Embryonic facial prominence (tissue), 1 donor: ENCODE measurements around the gene SPATS2.
"Not testable (repeated sequence)": the region's sequence is repeated elsewhere in the genome, so short reads cannot be mapped to it uniquely, and the experiment has no call there.

Experiments used
- DNase-seq: peaks from one replicate; pipeline ENCODE4 v3.0.0-alpha.2; 2016; ENCODE audit errors: extremely low spot score

The SPATS2 gene

DNA sequence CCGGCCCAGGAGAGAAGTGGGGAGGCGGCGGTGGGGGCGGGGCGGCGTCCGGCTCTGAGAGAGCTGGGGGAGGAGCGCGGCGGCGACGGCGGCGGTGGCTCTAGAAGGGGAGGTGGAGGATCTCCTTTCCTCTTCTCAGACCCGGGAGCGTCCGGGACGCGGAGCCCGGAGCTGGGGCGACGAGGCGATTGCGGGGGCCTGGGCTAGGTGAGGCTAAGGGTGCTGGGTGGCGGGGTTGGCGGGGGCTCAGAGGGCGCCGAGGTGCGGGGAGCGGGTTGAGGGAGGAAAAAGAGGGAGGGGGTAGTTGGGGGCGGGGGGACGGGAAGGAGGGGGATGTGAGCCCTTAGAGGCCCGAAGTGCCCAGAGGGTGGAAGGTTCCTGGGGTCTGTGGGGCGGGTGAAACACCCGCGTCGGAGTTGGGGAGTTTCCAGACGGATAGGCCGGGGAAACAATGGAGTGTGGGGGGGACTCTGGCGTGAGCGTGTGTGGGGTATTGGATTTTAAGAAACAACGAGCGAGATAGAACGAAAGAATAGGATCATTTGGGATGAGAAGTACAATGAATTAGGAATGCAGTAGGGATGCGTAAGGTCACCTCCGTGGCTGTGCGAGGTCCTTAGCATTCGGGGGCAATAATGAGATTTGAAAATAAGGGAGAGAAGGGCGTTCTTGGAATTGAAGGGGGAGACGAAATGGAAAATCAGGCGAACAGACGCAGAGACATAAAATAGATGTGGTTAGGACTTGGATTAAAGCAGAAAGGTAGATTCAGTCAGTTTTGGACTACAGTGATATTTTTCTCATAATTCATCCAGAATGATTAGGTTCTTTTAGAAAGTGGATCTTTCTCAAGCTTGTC lies at the start of gene SPATS2:
Gene SPATS2, plus strand, starts transcription at position 82 of the 859 bp plus-strand sequence. CDS start 93,551 bp downstream, outside the sequence.
- no peak for DNase-seq

- DNase-seq, result not testable (repeated sequence)
Measured at GRCh38 chr12:49320411-49321103, 46.7 kb upstream of the SPATS2 start.

GRCh38 chr12:49322367-49322707 lies 44.9 kb upstream of the SPATS2 start:
- no peak for DNase-seq

DNA sequence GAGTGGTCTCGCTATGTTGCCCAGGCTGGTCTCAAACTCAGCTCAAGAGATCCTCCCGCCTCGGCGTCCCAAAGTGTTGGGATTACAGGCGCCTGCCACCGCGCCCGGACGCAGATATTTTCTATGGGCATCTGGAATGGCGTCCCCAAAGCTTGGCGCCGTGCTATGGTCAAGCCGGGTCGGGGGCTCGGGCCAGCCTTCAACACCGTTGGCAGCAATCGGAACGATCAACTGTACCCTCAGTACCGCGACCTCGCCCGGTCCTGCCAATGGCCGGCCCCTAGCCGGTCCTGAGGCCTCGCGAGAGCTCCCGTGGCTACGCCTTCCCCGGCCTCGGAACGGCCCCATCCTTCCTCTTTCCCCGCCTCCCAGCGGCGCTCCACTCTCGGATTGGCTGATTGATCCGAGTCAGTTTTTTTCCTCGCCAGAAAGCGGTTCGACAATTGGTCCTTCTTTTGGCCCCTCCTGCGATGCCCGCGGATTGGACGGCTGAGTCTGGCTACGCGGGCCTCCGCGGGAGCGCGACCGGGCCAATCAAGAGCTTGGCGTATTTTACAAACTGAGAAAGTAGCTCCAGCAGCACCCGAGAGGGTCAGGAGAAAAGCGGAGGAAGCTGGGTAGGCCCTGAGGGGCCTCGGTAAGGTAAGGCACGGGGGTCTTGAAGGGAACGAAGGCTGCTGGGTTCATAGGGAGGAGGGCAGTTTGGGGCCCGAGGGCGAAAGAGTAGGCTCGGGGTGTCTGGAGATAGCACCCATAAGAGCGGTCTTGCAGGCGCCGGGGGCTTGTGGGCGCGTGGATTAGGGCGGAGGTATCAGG lies 44.3 kb upstream of the SPATS2 start, which contains the start of gene TROAP:
Gene TROAP, plus strand, starts transcription at position 548 of the 816 bp plus-strand sequence. CDS start 354 bp downstream, outside the sequence.
- peak; percentile 96 for DNase-seq

- no peak for DNase-seq
Measured at GRCh38 chr12:49323524-49324097, 43.7 kb upstream of the SPATS2 start.

GRCh38 chr12:49325606-49326005 lies 41.7 kb upstream of the SPATS2 start:
- no peak for DNase-seq

DNA sequence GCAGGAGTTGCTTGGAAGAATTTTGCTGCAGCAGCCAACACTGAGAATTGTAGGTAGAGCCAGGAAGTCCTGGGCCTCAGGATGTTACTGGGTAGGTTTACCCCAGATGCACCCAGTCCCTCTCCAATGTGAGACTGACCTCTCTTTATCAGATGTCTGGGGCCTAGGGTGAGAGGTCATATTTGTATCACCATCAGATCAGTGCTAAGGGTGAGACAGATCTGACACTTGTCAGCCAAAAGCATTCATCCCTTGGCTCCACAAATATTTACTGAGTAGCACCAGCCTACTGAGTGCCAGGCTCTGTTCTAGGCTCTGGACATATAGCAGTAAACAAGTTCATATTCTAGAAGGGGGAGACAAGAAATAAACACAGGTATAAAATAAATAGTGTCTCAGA lies 39.9 kb upstream of the SPATS2 start:
- DNase-seq, result no peak

- no peak for DNase-seq
Measured at GRCh38 chr12:49327887-49328286, 39.4 kb upstream of the SPATS2 start.

DNA sequence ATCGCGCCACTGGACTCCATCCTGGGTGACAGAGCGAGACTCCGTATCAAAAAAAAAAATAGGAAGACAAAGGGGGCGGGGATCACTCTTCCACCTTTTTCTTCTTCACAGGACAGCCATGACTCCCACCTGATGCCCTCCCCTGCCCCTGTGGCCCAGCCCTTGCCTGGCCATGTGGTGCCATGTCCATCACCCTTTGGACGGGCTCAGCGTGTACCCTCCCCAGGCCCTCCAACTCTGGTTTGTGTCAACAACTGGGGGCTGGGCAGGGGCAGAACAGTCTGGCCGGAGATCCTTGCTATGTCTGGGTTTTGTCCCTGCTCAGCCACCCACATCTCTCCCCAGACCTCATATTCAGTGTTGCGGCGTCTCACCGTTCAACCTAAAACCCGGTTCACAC lies 38.4 kb upstream of the SPATS2 start:
- no peak for DNase-seq

GRCh38 chr12:49330032-49330619 lies 37.1 kb upstream of the SPATS2 start:
- DNase-seq, result no peak

- no peak for DNase-seq
Measured at GRCh38 chr12:49330631-49331379, 36.5 kb upstream of the SPATS2 start.

DNA sequence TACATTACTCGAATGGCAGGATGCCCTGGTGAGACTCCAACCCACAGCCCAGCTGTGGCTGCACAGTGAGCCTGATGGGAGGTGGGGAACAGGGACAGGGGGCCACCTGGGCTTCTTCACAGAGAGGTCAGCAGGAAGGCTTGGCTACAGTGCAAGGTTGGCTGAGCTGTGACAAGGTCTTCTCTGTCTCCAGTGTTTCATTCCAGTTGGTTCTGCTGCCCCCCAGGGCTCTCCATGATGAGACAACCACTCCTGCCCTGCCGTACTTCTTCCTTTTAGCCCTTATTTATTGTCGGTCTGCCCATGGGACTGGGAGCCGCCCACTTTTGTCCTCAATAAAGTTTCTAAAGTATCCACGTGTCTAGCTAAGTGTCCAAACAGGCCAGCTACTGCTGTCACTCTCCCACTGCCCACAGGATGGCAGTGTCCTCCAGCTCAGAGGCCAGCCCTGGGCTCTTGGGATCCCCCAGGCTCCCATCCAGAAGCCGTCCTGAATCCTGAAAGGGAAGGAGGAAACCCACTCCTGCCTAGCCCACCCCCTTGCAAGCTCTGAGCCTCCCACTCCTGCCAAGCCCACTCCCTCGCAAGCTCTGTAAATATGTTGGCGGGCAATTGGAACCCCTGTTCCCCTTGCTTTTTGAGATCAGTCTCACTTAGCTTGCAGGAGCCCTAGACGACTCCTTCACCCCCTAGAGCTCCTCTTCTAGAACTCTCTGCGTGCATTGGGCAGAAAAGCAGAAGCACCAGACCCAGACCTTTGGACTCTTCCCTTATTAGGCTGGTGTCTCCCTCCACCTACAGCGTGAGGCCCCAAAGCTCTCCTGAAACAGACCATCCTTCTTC lies 35.7 kb upstream of the SPATS2 start:
- DNase-seq, result no peak

- no peak for DNase-seq
Measured at GRCh38 chr12:49332441-49332861, 34.8 kb upstream of the SPATS2 start.

GRCh38 chr12:49332891-49333371 lies 34.3 kb upstream of the SPATS2 start:
- no peak for DNase-seq

- not testable (repeated sequence) for DNase-seq
Measured at GRCh38 chr12:49333778-49334177, 33.5 kb upstream of the SPATS2 start.

GRCh38 chr12:49334226-49334625 lies 33.0 kb upstream of the SPATS2 start:
- DNase-seq, result no peak

DNA sequence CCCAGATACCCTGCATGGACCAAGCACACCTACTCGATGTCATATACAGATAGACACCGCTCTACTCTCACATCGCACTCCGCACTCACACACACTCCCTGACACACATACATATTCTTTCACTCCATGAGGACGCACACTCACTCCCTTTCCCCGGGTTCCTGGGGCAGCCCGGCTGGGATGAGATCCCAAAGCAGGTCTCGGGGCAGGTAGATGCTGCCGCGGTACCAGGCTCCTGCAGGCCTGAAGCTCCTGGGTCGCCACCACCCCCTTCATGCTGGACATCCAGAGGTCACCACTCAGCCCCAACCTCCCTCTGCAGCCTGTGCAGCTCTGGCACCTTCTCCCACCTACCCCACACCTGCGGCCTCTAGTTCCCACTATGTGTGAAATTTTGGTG lies 32.6 kb upstream of the SPATS2 start:
- no peak for DNase-seq

GRCh38 chr12:49335118-49335954 lies 31.9 kb upstream of the SPATS2 start:
- no peak for DNase-seq
